Inflammatory macrophage treated with lipopolysaccharide for 1 hour (primary cell): ENCODE measurements around the gene HGFAC.

Experiments
- DNase-seq, 2 donors: peaks; one replicate each; pipeline ENCODE4 v3.0.0-alpha.2; 2020 to 2022

The HGFAC gene

DNA sequence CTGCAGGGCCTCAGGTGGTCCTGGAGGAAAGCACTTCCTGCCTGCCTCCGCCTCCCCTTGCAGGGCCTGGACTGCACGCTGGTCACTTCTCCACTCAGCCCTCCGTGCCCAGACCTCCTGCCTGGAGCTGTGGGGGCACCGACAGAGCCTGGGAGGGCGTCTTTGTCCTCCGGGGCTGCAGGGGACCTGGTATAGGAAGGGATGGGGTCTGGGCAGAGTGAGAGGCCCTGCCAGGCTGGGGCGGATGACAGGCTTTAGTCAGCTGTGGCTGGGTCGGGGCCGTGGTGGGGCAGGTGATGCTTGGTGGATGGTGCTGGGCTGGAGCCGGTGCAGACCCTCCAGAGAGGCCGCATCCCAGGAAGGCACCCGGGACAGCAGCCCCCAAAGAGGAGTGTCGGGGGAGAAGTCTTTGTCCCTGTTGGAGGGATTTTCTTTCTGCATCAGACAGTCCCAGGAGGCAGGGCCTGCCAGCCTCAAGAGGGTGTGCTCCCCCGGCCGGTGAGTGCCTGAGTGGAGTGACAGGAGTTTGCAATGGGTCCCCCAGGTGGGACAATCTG lies 22.7 kb downstream of the HGFAC start:
- DNase-seq, result no peak

DNA sequence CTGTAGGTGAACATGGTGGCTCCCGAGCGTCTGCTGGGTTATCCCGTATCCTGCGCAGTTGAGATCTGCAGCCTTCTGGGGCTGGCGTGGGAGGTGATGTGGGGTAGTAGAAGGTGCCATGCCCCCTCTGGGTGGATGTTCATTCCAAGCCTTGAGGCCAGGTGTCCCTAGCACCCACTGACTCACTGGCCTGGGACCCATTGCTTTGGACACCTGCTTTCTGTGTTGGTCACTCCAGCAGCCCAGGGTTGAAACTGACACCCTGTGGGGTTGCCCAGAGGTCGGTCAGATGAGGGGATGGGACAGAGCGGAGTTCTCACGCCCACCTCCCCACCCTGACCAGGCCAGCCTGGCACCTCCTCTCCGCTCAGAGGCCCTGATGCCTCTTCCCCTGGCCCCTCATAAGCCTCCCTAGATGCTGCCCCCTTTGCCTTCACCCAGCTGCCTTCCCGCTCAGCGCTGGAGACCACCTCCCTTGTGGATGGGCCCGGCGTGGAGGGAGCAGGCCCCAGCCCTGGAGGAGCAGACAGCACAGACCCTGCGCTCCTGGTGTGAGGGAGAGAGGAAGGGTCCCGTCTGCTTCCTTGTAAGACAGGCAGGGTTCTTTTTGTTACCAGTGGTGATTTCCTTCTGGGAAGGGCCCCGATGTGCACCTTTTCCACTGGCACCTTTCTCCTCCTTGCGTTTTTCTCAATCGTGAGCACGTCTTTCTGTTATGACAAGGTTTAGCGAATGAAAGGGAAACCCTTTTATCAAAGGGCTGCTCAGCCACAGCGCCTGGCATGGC lies 23.3 kb downstream of the HGFAC start:
- no peak for DNase-seq

DNA sequence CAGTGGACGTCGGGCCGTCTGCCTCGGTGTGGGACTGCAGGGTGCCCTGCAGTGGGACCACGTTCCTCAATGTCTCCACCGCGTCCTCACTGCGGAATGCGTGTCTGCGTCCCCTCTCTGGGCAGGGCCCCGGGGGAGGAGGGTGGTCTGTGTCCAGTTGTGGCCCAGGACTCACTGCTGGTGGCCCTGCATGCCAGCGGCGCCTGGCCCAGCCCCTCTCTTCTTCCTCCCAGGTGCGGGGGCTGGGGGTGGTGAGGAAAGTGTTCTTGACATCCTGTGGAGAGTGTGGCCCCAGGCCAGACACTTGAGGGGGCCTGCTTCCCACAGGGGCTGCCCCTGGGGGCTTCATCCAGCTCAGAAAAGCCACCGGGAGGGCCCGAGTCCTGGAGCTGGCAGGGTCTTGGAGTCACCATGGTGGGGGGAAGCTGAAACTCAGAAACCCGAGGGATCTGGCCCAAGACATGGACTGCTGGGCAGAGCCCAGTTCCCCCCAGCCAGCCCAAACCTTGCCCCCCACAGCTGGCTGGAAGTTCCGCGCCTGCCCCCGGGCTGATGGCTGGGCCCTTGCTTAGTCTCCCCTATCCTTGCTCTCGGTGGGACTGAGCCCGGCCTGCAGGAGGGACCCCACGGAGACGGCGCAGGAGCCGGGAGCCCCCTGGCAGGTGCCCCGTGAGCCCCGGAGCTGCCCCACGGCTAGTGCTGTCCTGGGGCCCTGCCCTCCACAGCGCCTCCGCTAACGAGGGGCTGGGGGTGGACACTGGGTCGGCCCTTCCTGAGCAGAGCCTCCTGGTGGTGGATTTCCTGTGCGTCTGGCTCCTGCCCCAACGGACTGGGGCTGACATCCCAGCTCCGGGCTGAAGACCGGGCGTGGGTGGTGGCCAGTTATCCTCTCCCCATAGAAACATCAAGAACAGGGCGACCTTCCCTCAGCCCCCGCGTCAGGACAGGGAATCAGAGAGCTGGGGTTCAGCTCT lies 24.2 kb downstream of the HGFAC start:
- DNase-seq, result no peak

DNA sequence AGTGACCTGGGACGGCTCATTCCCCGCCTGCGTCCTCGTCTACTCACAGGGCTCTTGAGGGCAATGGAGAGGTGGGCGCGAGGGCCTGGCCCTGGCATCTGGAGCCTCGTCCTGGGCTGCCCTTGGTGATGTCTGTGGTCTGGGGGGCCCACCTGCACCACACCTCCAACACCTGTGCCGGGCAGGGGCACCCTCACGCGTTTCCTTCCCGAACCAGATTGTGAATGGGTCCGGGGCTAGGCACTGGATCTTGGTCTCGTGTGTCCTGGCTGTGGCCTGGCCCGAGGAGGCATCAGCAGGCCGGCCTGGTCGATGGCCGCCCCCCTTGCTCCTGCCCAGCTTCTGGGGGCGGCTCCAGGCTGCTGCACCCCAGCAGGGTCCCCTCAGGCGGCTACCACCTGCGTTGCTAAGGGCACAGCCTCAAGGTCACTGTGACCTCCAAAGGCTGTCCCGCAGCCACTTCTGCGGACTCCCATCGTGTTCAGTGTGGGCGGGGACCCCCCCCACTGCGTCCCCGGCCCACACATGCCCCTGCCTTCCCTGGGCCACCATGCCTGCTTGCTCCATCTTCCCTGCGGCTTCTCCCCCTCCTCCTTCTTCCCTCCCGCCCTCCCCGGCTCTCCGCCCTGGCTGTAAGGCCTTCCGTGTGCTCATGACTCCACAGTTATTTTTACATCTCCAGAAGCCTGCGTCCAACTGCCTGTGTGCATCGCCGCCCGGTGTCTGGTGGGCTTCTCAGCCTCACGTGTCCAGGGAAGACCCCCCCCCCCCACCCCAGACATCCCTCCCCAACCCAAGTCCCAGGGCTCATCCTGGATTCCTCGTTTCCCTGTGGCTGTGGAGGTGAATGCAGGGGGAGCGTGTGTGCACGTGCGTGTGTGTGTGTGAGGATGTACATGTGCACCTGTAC lies 25.2 kb downstream of the HGFAC start:
- DNase-seq, result no peak

DNA sequence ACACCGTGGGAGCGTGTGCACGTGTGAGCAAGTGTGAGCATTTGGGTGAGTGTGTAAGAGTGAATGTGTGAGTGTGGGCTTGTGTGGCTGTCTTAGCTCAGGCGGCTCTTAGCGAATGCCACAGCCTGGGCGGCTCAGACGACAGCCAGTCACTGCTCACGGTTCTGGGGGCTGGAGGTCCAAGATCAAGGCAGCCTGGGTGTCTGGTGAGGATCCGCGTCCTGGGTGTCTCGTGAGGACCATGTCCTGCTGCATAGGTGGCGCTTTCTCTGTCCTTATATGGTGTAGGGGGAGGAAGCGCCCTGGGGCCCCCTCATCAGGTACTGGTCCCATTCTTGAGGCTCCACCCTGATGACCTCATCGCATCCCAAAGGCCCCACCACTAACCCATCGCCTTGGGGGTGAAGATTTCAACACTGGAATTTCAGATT lies 25.8 kb downstream of the HGFAC start:
- DNase-seq, result no peak

DNA sequence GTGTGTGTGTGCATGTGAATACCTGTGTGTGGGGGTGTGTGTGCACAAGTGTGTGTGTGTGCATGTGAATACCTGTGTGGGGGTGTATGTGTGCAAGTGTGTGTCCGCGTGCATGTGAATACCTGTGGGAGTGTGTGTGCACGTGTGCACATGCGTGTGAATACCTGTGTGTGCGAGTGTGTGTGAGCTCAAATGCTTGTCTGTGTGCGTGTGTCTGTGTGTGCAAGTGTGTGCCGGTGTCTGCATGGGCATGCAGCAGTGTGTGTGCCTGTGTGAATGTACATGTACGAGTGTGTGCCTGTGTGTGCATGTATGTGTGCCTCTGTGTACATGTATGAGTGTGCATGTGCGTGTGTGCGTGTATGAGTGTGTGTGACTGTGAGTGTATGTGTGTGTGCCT lies 26.4 kb downstream of the HGFAC start:
- no peak for DNase-seq

DNA sequence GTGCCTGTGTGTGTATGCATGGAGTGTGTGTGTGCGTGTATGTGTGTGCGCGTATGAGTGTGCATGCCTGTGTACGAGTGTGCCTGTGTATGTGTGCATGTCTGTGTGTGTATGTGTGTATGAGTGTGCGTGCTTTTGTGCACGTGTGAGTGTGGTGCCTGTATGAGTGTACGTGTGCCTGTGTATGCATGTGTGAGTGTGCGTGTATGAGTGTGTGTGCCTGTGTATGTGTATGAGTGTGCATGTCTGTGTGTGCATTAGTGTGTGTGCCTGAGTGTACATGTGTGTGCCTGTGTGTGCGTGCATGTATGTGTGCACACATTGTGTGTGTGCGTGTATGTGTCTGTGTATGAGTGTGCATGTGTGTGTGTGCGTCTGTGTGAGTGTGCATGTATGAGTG lies 27.0 kb downstream of the HGFAC start:
- no peak for DNase-seq

DNA sequence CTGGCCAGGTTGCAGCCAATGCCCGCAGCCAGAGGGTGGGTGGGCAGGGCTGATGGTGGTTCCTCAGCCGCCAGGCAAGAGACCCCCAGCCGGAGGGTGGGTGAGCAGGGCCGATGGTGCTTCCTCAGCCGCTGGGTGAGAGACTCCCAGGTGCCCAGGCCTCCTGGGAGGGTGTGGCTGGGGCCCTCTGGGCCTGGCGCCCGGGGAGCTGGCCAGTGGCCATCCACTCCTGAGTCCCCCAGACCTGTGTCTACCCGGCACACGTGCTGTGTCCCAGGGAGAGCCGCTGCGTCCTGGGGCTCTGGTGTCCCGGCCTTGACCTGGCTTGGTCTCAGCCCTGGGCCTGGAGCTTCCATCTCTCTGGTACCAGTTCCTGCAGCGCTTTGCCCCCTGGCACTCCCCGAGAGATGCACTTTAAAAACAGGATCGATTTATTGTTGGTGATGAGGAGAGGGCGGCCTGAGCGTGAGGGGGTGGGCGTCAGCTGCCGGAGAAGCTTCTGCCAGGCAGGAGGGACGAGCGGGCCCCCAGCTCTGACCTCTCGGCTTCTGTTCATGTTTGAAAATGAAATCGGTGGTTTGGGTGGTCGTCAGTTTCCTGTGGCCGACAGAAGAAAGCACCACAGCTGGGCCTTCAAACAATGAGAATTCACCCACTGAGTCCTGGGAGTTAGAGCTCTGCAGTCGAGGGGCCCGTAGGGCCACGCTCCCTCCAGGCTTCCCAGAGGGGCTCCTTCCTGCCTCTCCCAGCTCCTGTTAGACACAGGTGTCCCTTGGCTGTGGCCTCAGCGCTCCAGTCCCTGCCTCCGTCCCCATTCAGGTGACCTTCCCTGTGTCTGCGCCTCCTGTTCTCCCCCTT lies 27.8 kb downstream of the HGFAC start:
- DNase-seq, result no peak

DNA sequence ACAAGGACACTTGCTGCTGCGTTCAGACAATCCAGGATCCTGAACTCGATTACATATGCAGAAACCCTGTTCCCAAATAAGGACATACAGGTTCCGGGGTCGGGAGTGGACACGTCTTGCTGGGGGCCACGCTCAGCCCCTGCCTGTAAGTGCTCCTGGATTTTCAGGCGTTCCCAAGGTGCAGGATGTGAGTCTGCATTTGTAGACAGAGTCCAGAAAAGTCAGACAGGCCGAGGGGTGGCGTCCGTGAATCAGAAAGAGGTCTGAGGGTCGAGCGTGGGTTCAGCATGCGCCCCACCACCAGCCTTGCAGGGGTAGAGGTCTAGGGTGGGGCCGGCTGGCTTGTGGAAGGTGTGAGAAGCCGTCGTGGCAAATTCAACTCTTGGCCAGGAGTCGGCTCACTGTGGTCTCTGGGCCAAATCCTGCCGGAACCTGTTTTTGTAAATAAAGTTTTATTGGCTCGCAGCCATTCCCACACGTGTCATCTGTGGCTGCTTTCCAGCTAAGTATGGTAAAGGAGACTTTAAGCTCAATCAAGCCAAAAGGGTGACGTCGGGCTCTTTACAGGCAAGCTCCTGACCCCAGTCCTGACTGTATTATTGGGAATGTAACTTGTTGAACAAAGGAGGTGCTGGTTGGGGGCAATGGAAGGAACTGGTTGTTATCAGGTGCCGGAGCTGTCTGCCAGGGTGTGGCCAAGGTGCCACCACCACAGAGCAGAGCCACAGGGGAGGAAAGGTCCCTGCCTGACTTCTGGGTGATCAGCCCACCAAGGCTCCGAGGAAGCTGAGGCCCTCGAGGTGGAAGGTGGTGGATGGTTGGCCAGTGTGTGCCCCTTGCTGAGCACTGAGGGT lies 28.7 kb downstream of the HGFAC start:
- no peak for DNase-seq

DNA sequence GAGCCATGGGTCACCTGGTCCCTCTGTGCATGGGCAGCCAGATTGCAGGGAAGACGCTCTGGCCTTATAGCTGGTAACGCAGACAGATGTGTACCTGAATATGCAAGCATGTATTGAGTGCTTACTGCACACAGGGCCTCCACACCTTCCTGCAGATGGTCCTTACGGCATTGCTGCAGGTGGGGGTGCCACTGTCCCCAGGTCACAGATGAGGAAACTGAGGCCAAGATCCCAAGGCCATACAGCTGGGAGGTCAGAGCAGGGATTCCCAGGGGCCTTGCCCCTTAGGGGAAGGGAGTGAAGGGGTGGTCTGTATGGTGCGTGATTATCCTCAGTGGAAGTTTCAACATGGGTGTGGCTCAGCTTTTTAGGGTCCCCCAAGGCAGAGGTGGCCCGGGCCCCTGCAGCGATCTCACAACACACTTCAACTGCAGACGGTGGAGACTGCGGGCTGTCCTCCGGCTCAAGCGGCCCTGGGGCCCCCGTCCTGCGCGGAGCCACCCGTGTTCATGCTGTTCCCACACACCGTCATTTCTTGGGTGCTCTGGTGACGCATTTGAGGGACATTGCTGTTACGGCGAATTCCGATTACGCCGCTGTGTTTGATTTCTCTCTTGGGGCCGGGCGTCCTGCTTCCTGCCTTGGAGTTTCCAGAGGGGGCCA lies 29.5 kb downstream of the HGFAC start:
- DNase-seq, result no peak

DNA sequence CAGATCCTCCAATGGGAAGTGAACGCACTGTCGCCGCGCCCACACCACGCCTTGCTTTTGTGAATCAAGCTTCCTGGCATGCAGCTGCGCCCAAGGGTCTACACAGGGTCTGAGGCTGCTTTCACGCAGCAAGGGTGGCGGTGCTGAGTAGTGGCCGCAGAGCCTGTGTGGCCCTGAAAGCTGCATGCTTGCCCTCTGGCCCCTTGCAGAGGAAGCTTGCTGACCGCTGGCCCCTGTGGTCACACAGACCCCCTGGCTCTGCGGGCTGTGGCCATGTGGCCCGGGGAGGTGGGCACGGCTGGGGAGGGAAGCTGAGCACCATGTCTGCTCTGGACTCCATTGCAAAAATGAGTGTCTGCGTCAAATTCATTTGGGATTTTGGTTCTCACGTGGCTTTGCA lies 30.1 kb downstream of the HGFAC start:
- DNase-seq, result no peak

DNA sequence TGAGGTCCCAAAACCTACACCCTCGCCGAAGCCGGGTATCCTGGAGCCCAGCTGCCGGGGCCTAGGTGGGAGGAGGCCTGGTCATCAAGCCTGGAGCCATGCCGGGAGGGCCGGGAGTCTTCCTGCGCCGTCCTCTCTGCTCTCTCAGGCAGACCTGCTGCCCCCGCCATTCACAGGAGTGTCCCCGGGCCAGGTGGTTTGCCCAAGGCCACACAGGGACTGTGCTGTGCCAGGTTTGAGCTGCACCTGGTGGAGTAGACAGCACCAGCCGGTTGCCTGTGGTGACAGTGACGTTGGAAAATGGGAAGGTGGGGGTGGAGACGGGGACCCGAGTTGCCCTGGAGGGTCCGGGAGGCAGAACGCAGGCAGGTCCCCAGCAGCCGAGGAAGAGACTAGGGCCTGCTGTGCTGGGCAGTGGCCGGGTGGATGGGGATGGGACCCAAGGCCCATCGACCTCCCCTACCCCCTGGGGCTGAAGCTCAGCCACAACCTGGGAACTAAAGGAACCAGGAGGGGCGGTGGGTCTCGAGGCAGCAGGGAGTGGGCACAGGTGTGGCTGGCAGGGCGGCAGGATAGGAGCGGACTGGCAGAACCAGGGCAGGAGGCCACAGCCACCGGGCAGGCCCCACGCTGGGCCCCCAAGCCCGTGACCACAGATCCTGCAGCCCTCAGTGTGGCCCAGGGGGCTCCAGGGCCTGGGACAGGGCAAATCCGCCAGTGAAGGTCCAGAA lies 30.8 kb downstream of the HGFAC start:
- no peak for DNase-seq

DNA sequence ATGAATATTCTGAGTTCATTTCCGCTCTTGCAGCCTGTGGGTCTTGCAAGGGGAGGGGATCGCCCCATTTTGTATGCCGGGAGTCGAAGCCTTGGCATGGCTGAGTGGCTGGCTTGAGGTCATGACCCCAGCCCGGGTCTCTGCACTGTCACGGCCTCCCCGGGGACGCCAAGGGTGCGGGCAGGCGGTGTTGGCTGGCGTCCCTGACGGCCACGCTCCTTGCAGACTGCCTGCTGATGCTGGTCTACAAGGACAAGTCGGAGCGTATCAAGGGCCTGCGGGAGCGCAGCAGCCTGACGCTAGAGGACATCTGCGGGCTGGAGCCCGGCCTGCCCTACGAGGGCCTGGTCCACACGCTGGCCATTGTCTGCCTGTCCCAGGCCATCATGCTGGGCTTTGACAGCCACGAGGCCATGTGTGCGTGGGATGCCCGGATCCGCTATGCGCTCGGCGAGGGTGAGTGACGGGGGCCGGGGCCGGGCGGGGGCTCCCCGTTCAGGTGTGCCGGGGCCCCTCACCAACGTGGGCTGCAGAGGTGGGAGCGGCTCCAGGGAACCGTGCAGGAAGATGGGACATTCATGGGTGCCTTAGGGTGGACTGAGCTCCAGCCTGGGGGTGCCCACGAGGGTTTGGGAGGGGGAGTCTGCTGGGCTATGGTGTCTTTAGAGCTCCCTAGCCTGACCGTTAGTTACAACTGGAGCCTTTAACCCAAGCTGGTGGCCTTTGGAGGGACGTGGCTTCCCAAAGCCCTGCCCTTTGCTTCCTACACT lies 31.6 kb downstream of the HGFAC start:
- no peak for DNase-seq

DNA sequence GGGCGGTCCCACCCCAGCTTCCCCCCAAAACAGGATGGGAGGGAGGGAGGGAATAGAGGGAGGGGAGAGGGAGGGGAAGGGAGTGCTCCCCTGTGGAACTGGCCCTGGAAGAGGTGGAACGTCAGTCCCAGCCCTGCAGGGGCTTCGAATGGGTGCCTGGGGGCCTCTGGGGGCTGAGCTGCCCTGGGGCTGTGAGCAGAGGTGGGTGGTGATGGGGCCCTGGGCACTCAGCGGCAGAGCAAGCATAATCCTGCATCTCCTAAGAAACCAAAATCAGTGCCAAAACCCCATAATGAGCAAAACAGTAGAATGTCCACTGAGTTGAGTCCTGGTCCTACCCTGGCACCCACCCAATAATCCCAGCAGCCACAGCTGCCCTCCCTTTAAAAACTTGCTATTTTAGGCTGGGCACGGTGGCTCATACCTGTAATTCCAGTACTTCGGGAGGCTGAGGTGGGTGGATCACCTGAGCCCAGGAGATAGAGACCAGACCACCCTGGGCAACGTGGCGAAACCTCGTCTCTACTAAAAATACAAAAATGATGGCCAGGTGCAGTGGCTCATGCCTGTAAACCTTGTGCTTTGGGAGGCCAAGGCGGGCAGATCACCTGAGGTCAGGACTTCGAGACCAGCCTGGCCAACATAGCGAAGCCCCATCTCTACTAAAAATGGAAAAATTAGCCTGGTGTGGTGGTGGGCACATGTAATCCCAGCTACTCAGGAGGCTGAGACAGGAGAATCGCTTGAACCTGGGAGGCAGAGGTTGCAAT lies 32.4 kb downstream of the HGFAC start:
- DNase-seq, result no peak

DNA sequence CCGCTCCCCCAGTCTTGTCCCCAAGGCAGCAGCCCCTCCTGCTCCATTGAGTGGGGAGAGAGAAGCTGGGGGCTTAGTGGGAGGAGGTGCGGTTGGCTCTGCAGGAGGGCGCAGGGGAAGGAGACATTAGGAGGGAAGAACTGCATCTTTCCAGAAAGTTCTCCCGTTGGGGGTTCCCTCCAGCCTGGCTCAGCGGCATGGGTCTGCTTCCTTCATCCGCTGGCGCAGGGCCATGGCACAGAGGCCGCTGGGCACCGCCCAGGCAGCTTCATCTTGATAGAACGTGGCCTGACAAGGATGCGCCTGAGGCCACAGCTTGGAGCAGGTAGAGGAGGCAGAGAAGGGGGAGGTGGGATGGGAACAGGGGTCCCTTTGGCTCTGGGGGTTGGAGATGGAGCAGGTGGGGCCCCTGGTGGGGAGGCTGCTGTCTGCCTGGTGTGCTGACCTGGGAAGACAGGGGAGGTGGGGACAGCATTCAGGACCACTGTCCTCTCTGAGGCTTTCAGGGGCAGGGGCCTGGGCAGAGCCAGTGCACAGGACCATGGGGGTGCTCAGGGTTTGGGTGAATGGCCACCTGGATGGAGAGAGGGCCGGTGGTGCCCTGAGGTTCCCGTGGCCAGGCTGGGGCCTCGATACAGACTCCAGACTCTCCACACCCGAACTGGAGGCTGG lies 33.4 kb downstream of the HGFAC start:
- no peak for DNase-seq

DNA sequence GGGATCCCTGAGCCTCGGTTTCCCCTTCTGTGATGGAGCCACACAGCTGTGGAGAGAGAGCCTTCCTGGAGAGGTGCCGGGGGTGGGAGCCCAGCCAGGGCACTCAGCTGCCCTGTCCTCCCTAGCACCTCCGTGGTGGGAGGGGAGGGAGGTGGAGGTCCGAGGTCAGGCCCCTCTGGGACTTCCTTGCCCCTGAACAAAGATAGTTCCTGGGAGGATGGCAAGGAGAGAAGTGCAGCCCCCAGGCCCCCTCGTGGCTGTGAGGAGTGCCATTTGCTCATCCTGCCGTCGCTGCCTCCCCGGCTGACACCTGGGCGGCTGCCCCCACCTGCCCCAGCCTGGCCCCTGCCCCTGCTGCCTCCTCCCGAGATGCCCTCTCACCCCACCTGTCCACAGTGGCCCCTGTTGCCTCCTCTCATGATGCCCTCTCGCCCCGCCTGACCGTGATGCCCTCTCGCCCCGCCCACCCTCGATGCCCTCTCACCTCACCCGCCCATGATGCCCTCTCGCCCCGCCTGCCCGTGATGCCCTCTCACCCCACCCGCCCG lies 34.0 kb downstream of the HGFAC start:
- DNase-seq, result no peak

DNA sequence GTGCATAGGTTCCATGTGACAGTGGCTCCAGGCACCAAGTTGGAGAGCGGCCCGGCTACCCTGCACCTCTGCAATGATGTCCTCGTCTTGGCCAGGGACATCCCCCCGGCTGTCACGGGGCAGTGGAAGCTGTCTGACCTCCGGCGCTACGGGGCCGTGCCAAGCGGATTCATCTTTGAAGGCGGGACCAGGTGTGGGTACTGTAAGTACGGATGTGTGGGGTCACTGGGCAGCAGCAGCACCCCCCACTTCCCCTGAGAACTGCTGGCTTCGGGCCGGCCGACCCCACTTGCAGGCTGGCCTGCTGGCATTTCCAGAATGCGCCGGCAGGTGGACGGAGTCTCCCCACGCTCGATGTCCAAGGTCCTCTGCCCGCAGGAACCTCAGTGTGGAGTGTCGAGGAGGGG lies 34.6 kb downstream of the HGFAC start:
- no peak for DNase-seq
